K562 (cell line): Measurements from ENCODE around the gene NEDD8. TPM values are rescaled to one million over a fixed set of nuclear protein-coding genes. Genes with fewer than 3 reads are reported as not detected.

Experiments
- CBFA2T2 ChIP-seq: fragments of 450-650 bp; conservative IDR thresholded peaks from 2 replicates; pipeline ENCODE4 v1.6.1; 2017; ENCODE audit warnings: mild to moderate bottlenecking
- CEBPB ChIP-seq: fragments of 450-650 bp; IDR thresholded peaks from 2 replicates; pipeline ENCODE4 v1.6.1; 2016; ENCODE audit warnings: missing genetic modification characterization, missing compliant biosample characterization
- CEBPZ ChIP-seq: fragments of 150-350 bp; IDR thresholded peaks from 2 replicates; pipeline ENCODE4 v1.6.1; 2014; ENCODE audit warnings: low read depth, mild to moderate bottlenecking, low read length, borderline replicate concordance
- DACH1 ChIP-seq: fragments of 450-650 bp; IDR thresholded peaks from 2 replicates; pipeline ENCODE4 v1.6.1; 2018; ENCODE audit not compliant: partially characterized antibody
- ELF1 ChIP-seq: fragments of 200-800 bp; sonication (Bioruptor generic); IDR thresholded peaks from 2 replicates; pipeline ENCODE4 v1.6.1; 2016; ENCODE audit warnings: missing genetic modification characterization, missing compliant biosample characterization
- MCM3 ChIP-seq: fragments of 450-650 bp; IDR thresholded peaks from 2 replicates; pipeline ENCODE4 v1.6.1; 2016
- NELFE ChIP-seq: IDR thresholded peaks from 2 replicates; pipeline ENCODE4 v1.6.1; 2011; ENCODE audit warnings: mild to moderate bottlenecking; ENCODE audit not compliant: insufficient read depth, insufficient read length
- NFE2 ChIP-seq: IDR thresholded peaks from 2 replicates; pipeline ENCODE4 v1.6.1; 2014; ENCODE audit warnings: antibody characterized with exemption, low read depth
- PHF21A ChIP-seq: fragments of 450-650 bp; IDR thresholded peaks from 2 replicates; pipeline ENCODE4 v1.6.1; 2017; ENCODE audit warnings: low read depth, borderline replicate concordance
- PRMT5 ChIP-seq: sonication (generic); formaldehyde crosslinking; IDR thresholded peaks from 2 replicates; pipeline ENCODE4 v1.5.0; 2020; ENCODE audit warnings: missing genetic modification reagents
- SMAD3 ChIP-seq: fragments of 450-650 bp; formaldehyde crosslinking; conservative IDR thresholded peaks from 2 replicates; pipeline ENCODE4 v1.4.0; 2020; ENCODE audit warnings: mild to moderate bottlenecking
- SNRNP70 ChIP-seq: fragments of 200-400 bp; formaldehyde crosslinking; optimal IDR thresholded peaks from 2 replicates; pipeline ENCODE3; 2017; ENCODE audit warnings: low read depth, low read length
- THAP7 ChIP-seq: fragments of 250-450 bp; sonication (Bioruptor Pico); IDR thresholded peaks from 2 replicates; pipeline ENCODE4 v1.5.0; 2021
- ZBTB17 ChIP-seq: fragments of 450-650 bp; formaldehyde crosslinking; IDR thresholded peaks from 2 replicates; pipeline ENCODE4 v1.4.0; 2020; ENCODE audit warnings: mild to moderate bottlenecking
- ZNF561 ChIP-seq: fragments of 450-650 bp; formaldehyde crosslinking; conservative IDR thresholded peaks from 2 replicates; pipeline ENCODE4 v1.4.0; 2020; ENCODE audit warnings: mild to moderate bottlenecking, moderate library complexity
- ZNF655 ChIP-seq: fragments of 250-450 bp; sonication (Bioruptor Pico); IDR thresholded peaks from 2 replicates; pipeline ENCODE4 v1.5.0; 2021
- ZZZ3 ChIP-seq: fragments of 450-650 bp; IDR thresholded peaks from 2 replicates; pipeline ENCODE4 v1.6.1; 2016; ENCODE audit warnings: antibody characterized with exemption, mild to moderate bottlenecking, moderate library complexity
- polyA plus RNA-seq, 8 experiments: library from polyadenylated mRNA; depleted of rRNA in 4 of 8; stranded (reverse) in 5 of 8; unstranded in 3 of 8; fragments of >200 nt; fragmentation: Nextera tagmentation in 2 of 8; fragmentation: Illumina TruSeq in 1 of 8; extraction: Ambion mirVana in 2 of 8; extraction: Trizol in 1 of 8; gene quantifications; 2 replicates each; pipeline versions ENCODE4 v1.2.1 to v1.2.3, GENCODE V29; 2011 to 2014; ENCODE audit warnings: inconsistent platforms in 1 of 8, missing spikeins in 1 of 8
- total RNA-seq, 7 experiments: library from RNA; depleted of rRNA in 6 of 7; stranded (reverse); fragments of >200 nt in 6 of 7; fragmentation: Illumina TruSeq in 2 of 7; extraction: Trizol in 2 of 7; gene quantifications; 2 replicates each; pipeline versions ENCODE4 v1.2.1 to v1.2.3, GENCODE V29; 2011 to 2021; ENCODE audit warnings: low replicate concordance in 1 of 7
- TF ChIP-seq, protein P1 (sequence below): fragments of 250-450 bp; sonication (Bioruptor Pico); IDR thresholded peaks from 2 replicates; pipeline ENCODE4 v1.8.0; 2021; ENCODE audit warnings: borderline replicate concordance, mild to moderate bottlenecking, moderate library complexity; ENCODE audit not compliant: poor library complexity, severe bottlenecking
- TF ChIP-seq, protein P2 (sequence below): fragments of 250-450 bp; sonication (Bioruptor Pico); IDR thresholded peaks from 2 replicates; pipeline ENCODE4 v1.6.1; 2021; ENCODE audit warnings: mild to moderate bottlenecking
- TF ChIP-seq, protein P3 (sequence below): fragments of 250-450 bp; sonication (Bioruptor Pico); IDR thresholded peaks from 2 replicates; pipeline ENCODE4 v1.8.0; 2021; ENCODE audit warnings: mild to moderate bottlenecking, moderate library complexity

NEDD8 gene
- total and polyA plus RNA-seq, 9 of the 15 experiments (the other 6 are each of a cell fraction or from before 2014, with no cell fraction given) = 142 to 691 (median 260) TPM

DNA sequence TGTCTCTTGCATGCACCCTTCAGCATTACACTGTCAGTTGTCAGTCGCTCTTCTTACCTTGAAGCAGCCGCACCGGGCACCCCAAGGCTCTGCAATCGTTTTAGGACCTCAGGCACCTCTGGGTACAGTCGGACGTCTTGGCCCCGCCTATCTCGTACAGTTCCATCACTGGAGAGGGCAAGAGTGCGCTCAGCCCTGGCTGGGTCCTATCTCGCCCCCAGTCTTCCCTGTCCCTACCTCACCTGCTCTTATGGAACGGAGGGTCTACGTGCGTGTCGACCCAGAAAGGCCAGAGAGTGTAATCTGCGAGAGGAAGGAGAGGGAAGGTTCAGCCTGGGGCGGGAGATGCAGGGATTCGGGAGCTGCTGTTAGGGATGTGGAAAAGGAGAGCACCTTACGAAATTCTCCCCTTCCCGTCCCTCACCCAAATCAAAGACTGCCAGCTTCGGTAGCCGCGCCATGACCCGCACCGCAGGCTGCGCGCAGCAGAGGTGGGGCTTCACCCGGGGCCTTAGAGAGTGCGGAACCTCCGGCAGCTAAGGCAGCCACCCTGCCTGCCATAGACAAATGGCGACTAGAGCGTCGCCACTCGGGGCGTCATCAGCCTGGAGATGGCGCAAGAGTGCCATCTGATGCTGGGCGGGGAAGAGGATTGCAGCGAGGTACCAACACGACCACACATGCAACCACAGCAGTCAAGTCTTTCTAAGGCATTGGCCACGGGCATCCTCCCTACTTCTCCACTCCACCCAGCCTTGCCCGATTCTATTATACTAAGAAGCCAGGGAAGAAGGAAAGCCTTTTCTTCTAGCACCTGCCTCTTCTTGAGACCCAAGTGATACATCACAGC, 16.4 kb downstream of the NEDD8 start, which contains the start of gene MDP1 (continued):
- TF ChIP-seq, protein P1, sequence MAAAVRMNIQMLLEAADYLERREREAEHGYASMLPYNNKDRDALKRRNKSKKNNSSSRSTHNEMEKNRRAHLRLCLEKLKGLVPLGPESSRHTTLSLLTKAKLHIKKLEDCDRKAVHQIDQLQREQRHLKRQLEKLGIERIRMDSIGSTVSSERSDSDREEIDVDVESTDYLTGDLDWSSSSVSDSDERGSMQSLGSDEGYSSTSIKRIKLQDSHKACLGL = no peak
- TF ChIP-seq NFE2 (no peak), PRMT5 (CRISPR knock-in tag) (no peak), ZNF561 (CRISPR knock-in tag) (no peak), DACH1 (no peak), SNRNP70 (no peak), CBFA2T2 (no peak), CEBPZ (no peak), ZBTB17 (CRISPR knock-in tag) (no peak), ZZZ3 (no peak), NELFE (no peak), THAP7 (CRISPR knock-in tag) (no peak), CEBPB (tag) (peak; percentile 96), MCM3 (no peak), PHF21A (no peak), SMAD3 (CRISPR knock-in tag) (0 out of 2 replicates have a peak, but pooled peaks have one; percentile 12), ZNF655 (CRISPR knock-in tag) (no peak), ELF1 (tag) (no peak)
- TF ChIP-seq, protein P2, sequence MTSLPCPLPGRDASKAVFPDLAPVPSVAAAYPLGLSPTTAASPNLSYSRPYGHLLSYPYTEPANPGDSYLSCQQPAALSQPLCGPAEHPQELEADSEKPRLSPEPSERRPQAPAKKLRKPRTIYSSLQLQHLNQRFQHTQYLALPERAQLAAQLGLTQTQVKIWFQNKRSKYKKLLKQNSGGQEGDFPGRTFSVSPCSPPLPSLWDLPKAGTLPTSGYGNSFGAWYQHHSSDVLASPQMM = no peak
- TF ChIP-seq, protein P3, sequence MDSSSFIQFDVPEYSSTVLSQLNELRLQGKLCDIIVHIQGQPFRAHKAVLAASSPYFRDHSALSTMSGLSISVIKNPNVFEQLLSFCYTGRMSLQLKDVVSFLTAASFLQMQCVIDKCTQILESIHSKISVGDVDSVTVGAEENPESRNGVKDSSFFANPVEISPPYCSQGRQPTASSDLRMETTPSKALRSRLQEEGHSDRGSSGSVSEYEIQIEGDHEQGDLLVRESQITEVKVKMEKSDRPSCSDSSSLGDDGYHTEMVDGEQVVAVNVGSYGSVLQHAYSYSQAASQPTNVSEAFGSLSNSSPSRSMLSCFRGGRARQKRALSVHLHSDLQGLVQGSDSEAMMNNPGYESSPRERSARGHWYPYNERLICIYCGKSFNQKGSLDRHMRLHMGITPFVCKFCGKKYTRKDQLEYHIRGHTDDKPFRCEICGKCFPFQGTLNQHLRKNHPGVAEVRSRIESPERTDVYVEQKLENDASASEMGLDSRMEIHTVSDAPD = no peak
